ENCODE results near the gene BPHL.
"Not testable (repeated sequence)": the region's sequence is repeated elsewhere in the genome, so short reads cannot be mapped to it uniquely, and the experiment has no call there.

Gene BPHL

GRCh38 chr6:3193102-3193849 is 74.8 kb downstream of the BPHL start:
- no peak overlapping the region for H3K4me3 ChIP-seq (replicated peaks; ENCODE audit: low read depth, low read length)
- TF ChIP-seq CTCF (IDR thresholded peaks at IDR 0.05; ENCODE audit: low read length, missing control alignments) = no peak
- DNase-seq (ENCODE audit: low read depth) = no peak

GRCh38 chr6:3194535-3195419 is 76.3 kb downstream of the BPHL start:
- peak; percentile 72 for DNase-seq (ENCODE audit: low read depth)
- H3K4me3 ChIP-seq (replicated peaks; ENCODE audit: low read depth, low read length) = no peak overlapping the region
- no peak for TF ChIP-seq CTCF (IDR thresholded peaks at IDR 0.05; ENCODE audit: low read length, missing control alignments)

GRCh38 chr6:3195420-3195694 is 76.8 kb downstream of the BPHL start:
- H3K4me3 ChIP-seq (replicated peaks; ENCODE audit: low read depth, low read length) = no peak overlapping the region
- TF ChIP-seq CTCF (IDR thresholded peaks at IDR 0.05; ENCODE audit: low read length, missing control alignments) = no peak
- no peak for DNase-seq (ENCODE audit: low read depth)

GRCh38 chr6:3195695-3196497 is 77.4 kb downstream of the BPHL start:
- no peak overlapping the region for H3K4me3 ChIP-seq (replicated peaks; ENCODE audit: low read depth, low read length)
- no peak for TF ChIP-seq CTCF (IDR thresholded peaks at IDR 0.05; ENCODE audit: low read length, missing control alignments)
- no peak for DNase-seq (ENCODE audit: low read depth)

- no peak for TF ChIP-seq CTCF (IDR thresholded peaks at IDR 0.05; ENCODE audit: low read length, missing control alignments)
- no peak overlapping the region for H3K4me3 ChIP-seq (replicated peaks; ENCODE audit: low read depth, low read length)
- DNase-seq (ENCODE audit: low read depth) = no peak
Measured at GRCh38 chr6:3196770-3197169, 78.3 kb downstream of the BPHL start.

- H3K4me3 ChIP-seq (replicated peaks; ENCODE audit: low read depth, low read length); DNase-seq (ENCODE audit: low read depth): not testable (repeated sequence)
Measured at GRCh38 chr6:3197734-3198133, 79.2 kb downstream of the BPHL start.

- no peak for TF ChIP-seq CTCF (IDR thresholded peaks at IDR 0.05; ENCODE audit: low read length, missing control alignments)
- DNase-seq (ENCODE audit: low read depth) = no peak
- no peak overlapping the region for H3K4me3 ChIP-seq (replicated peaks; ENCODE audit: low read depth, low read length)
Measured at GRCh38 chr6:3199382-3199781, 80.9 kb downstream of the BPHL start.

All from fibroblast of pulmonary artery (primary cell).